ENCODE results near the gene SELL. TPM values are rescaled to one million over a fixed set of nuclear protein-coding genes. Genes with fewer than 3 reads are reported as not detected.
"Not testable (repeated sequence)": the region's sequence is repeated elsewhere in the genome, so short reads cannot be mapped to it uniquely, and the experiment has no call there.

The SELL gene
- polyA plus RNA-seq, 3 donors: 3.5 to 3.9 (median 3.6) TPM

- DNase-seq (ENCODE audit: low read depth in 3 of 3, low spot score in 2 of 3): no peak
Measured at GRCh38 chr1:169707912-169708604, 3.4 kb downstream of the SELL start.

GRCh38 chr1:169704797-169705196 is 6.6 kb downstream of the SELL start:
- no peak for DNase-seq (ENCODE audit: low read depth in 3 of 3, low spot score in 2 of 3)

GRCh38 chr1:169701261-169702005 is 10.0 kb downstream of the SELL start:
- no peak for DNase-seq (ENCODE audit: low read depth in 3 of 3, low spot score in 2 of 3)

GRCh38 chr1:169699707-169700106 is 11.7 kb downstream of the SELL start:
- no peak for DNase-seq (ENCODE audit: low read depth in 3 of 3, low spot score in 2 of 3)

- no peak for DNase-seq (ENCODE audit: low read depth in 3 of 3, low spot score in 2 of 3)
Measured at GRCh38 chr1:169698976-169699375, 12.4 kb downstream of the SELL start.

- no peak for DNase-seq (ENCODE audit: low read depth in 3 of 3, low spot score in 2 of 3)
Measured at GRCh38 chr1:169697755-169698154, 13.7 kb downstream of the SELL start.

- no peak for DNase-seq (ENCODE audit: low read depth in 3 of 3, low spot score in 2 of 3)
Measured at GRCh38 chr1:169696273-169697100, 14.9 kb downstream of the SELL start.

GRCh38 chr1:169694304-169695075 is 16.9 kb downstream of the SELL start:
- no peak for DNase-seq (ENCODE audit: low read depth in 3 of 3, low spot score in 2 of 3)

DNA sequence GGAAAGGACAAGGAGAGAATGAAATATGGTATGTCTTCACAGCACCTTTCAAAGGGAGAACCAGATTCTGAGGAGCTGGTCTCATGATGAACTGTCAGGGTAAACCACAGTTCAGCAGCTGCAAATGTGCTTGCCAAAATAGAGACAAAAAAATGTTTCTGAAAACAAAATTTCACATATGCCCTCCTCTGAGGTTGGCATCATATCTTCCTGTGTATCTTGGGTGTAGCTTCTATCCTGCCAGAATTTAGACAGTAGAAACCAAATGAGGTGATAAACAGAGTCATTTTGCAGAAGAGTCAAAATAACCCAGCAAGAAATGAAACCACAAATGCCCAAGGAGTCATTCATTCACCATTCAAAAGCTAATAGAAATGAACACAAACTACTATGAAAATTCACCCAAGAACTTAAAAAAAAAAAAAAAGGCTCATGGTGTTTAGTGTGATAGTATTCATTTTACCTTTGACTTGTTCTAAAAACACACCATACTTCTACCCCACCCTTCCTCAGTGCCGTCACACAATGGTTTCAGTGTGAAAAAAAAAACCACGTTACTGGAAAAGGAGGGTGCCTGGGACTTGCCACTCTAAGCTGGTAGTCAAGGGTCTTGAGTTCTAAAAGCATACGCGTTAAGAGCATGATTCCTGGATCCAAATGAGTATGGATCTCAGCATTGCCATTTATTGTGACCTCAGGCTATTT is 18.5 kb downstream of the SELL start:
- no peak for DNase-seq (ENCODE audit: low read depth in 3 of 3, low spot score in 2 of 3)

GRCh38 chr1:169690489-169690888 is 20.9 kb downstream of the SELL start:
- DNase-seq (ENCODE audit: low read depth in 3 of 3, low spot score in 2 of 3): no peak

DNA sequence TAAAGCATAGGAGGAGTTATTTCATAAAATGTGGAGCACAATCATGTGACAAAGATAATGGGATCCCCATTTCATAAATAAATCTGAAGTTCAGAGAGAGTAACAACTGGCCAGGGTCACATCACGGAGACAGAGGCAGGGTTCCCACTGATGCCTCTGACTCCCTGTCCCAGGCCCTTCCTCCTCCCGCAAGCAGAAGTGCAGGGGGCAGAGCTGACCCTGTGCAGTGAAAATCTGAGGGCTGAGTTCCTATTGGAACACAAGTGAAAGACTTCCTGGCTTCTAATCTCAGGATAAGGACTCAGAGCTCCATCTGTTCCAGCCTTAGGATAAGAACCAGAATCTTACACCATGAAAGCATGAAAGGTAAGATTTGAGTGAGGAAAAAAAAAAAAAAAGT is 22.0 kb downstream of the SELL start:
- no peak for DNase-seq (ENCODE audit: low read depth in 3 of 3, low spot score in 2 of 3)

GRCh38 chr1:169688377-169688776 is 23.0 kb downstream of the SELL start:
- DNase-seq (ENCODE audit: low read depth in 3 of 3, low spot score in 2 of 3): not testable (repeated sequence)

GRCh38 chr1:169683661-169684060 is 27.8 kb downstream of the SELL start:
- no peak for DNase-seq (ENCODE audit: low read depth in 3 of 3, low spot score in 2 of 3)

GRCh38 chr1:169683168-169683567 is 28.3 kb downstream of the SELL start:
- DNase-seq (ENCODE audit: low read depth in 3 of 3, low spot score in 2 of 3): not testable (repeated sequence)

DNA sequence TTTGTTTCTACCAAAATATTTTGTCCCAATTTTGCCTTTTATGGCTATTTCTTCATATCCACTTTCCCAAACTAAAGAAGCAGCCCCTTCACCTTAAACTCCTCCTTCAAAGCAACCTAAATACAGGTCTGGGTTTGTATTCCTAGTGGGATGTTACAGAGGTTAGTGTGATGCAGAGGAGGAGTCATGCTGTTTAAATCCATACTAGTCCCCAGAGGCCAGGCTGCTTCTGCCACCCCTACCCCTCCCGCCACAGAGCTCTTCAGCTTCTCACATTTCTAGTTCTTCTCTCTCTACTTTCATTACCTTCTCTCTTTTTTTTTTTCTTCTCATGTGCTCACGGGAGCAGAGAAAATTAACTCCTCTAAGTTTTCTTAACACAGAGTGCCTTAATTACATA is 29.3 kb downstream of the SELL start:
- no peak for DNase-seq (ENCODE audit: low read depth in 3 of 3, low spot score in 2 of 3)

- DNase-seq (ENCODE audit: low read depth in 3 of 3, low spot score in 2 of 3): no peak
Measured at GRCh38 chr1:169681140-169681539, 30.3 kb downstream of the SELL start.

GRCh38 chr1:169680377-169681019 is 30.9 kb downstream of the SELL start:
- no peak for DNase-seq (ENCODE audit: low read depth in 3 of 3, low spot score in 2 of 3)

GRCh38 chr1:169679692-169680091 is 31.7 kb downstream of the SELL start:
- DNase-seq (ENCODE audit: low read depth in 3 of 3, low spot score in 2 of 3): no peak

- DNase-seq (ENCODE audit: low read depth in 3 of 3, low spot score in 2 of 3): no peak
Measured at GRCh38 chr1:169676001-169676400, 35.4 kb downstream of the SELL start.

- no peak for DNase-seq (ENCODE audit: low read depth in 3 of 3, low spot score in 2 of 3)
Measured at GRCh38 chr1:169670836-169671235, 40.6 kb downstream of the SELL start.
